Mucosa of stomach (tissue), 1 donor: ENCODE data around the gene EEF1E1.
"Not testable (repeated sequence)": the region's sequence is repeated elsewhere in the genome, so short reads cannot be mapped to it uniquely, and the experiment has no call there.

Experiments
- H3K27me3 ChIP-seq: one replicate; pipeline ENCODE4 v1.7.0; 2013; ENCODE audit warnings: mild to moderate bottlenecking, low read length; ENCODE audit not compliant: control insufficient read depth, insufficient read depth
- H3K36me3 ChIP-seq: one replicate; pipeline ENCODE4 v1.7.0; 2013; ENCODE audit warnings: low read length; ENCODE audit not compliant: control insufficient read depth, insufficient read depth
- H3K4me1 ChIP-seq: one replicate; pipeline ENCODE4 v1.7.0; 2013; ENCODE audit warnings: mild to moderate bottlenecking, low read length; ENCODE audit not compliant: control insufficient read depth, insufficient read depth
- H3K4me3 ChIP-seq: one replicate; pipeline ENCODE4 v1.7.0; 2013; ENCODE audit warnings: low read length
- H3K9ac ChIP-seq: one replicate; pipeline ENCODE4 v1.7.0; 2013; ENCODE audit warnings: mild to moderate bottlenecking, low read length, moderate library complexity
- H3K9me3 ChIP-seq: one replicate; pipeline ENCODE4 v1.7.0; 2013; ENCODE audit warnings: mild to moderate bottlenecking, low read length, moderate library complexity; ENCODE audit not compliant: control insufficient read depth
- donor health status: Pancreatic carcinoma.

Gene EEF1E1

GRCh38 chr6:8047541-8048292, 54.6 kb downstream of the EEF1E1 start:
- H3K9ac ChIP-seq, result no peak overlapping the region
- no peaks in the 10 kb centered on the region for H3K27me3 ChIP-seq
- no peaks in the 10 kb centered on the region for H3K4me1 ChIP-seq
- H3K9me3 ChIP-seq, result no peaks in the 10 kb centered on the region
- H3K4me3 ChIP-seq, result no peak overlapping the region
- H3K36me3 ChIP-seq, result no peaks in the 10 kb centered on the region

- not testable (repeated sequence) for H3K4me1 ChIP-seq, H3K9ac ChIP-seq, H3K36me3 ChIP-seq, H3K9me3 ChIP-seq, H3K27me3 ChIP-seq, H3K4me3 ChIP-seq
These were observed 56.6 kb downstream of the EEF1E1 start for GRCh38 chr6:8045769-8046168.

- no peaks in the 10 kb centered on the region for H3K4me1 ChIP-seq
- H3K4me3 ChIP-seq, result no peak overlapping the region
- H3K36me3 ChIP-seq, result no peaks in the 10 kb centered on the region
- no peak overlapping the region for H3K9ac ChIP-seq
- H3K27me3 ChIP-seq, result no peaks in the 10 kb centered on the region
- no peaks in the 10 kb centered on the region for H3K9me3 ChIP-seq
These were observed 59.1 kb downstream of the EEF1E1 start for GRCh38 chr6:8043221-8043620.

- Histone ChIP-seq H3K4me1 (no peaks in the 10 kb centered on the region), H3K9ac (no peak overlapping the region)
These were observed 60.3 kb downstream of the EEF1E1 start for GRCh38 chr6:8041913-8042583.

GRCh38 chr6:8034107-8034506, 68.2 kb downstream of the EEF1E1 start:
- H3K9me3 ChIP-seq, H3K9ac ChIP-seq, H3K27me3 ChIP-seq, H3K4me1 ChIP-seq, H3K36me3 ChIP-seq, H3K4me3 ChIP-seq: not testable (repeated sequence)

More at GRCh38 chr6:8041913-8042583, 60.3 kb downstream of the EEF1E1 start:
- Histone ChIP-seq H3K27me3 (no peaks in the 10 kb centered on the region), H3K4me3 (no peak overlapping the region), H3K36me3 (no peaks in the 10 kb centered on the region), H3K9me3 (no peaks in the 10 kb centered on the region)

GRCh38 chr6:8030920-8031319, 71.4 kb downstream of the EEF1E1 start:
- Histone ChIP-seq H3K4me3 (no peak overlapping the region), H3K9ac (no peak overlapping the region), H3K36me3 (no peaks in the 10 kb centered on the region), H3K4me1 (no peaks in the 10 kb centered on the region), H3K9me3 (no peaks in the 10 kb centered on the region), H3K27me3 (no peaks in the 10 kb centered on the region)
